Renal cortical epithelial cell (primary cell): ENCODE data around the gene PLAAT5. TPM values are rescaled to one million over a fixed set of nuclear protein-coding genes. Genes with fewer than 3 reads are reported as not detected.
"Not testable (repeated sequence)": the region's sequence is repeated elsewhere in the genome, so short reads cannot be mapped to it uniquely, and the experiment has no call there.

Source experiments
- DNase-seq: peaks from one replicate; pipeline ENCODE4 v3.0.0-alpha.2; 2011; ENCODE audit warnings: low read depth
- total RNA-seq: library from RNA; depleted of rRNA; stranded (reverse); fragments of >200 nt; gene quantifications from 2 replicates; pipeline ENCODE4 v1.2.3, GENCODE V29; 2014

PLAAT5 gene
- total RNA-seq: 0.40 TPM in 1 of 2 replicates, not detected in the other

- DNase-seq: no peak
These were observed at the start of gene PLAAT5 for GRCh38 chr11:63490551-63491239. TSS of gene PLAAT5 (minus strand) at chr11:63491167. CDS start at chr11:63491034, 133 bp downstream.

GRCh38 chr11:63537293-63538101 lies 46.5 kb upstream of the PLAAT5 start:
- DNase-seq: peak; percentile 85

- peak; percentile 81 for DNase-seq
These were observed 45.8 kb upstream of the PLAAT5 start, which contains the start of gene PLAAT4 for GRCh38 chr11:63536669-63537292. TSS of gene PLAAT4 (plus strand) at chr11:63536808. CDS start at chr11:63536869, 61 bp downstream.

DNA sequence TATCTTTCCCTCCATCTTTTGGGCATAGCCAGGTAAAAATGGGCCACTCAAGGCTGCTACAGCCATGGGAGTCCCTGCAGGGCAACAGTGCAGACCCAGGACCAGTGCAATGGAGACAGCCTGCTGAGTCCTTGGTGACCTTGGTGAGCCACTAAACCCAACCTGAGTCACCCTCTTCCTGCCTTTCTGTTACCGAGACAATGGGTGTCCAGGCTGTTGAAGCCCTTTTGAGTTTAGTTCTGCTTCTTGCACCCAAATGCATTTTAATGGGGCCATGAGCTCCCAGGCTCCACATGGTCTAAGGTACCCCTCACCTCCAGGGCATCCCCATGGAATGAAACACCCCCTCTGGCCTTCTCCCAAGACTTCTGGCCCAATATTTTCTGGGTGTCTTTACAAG lies 44.8 kb upstream of the PLAAT5 start:
- DNase-seq: peak; percentile 30

DNA sequence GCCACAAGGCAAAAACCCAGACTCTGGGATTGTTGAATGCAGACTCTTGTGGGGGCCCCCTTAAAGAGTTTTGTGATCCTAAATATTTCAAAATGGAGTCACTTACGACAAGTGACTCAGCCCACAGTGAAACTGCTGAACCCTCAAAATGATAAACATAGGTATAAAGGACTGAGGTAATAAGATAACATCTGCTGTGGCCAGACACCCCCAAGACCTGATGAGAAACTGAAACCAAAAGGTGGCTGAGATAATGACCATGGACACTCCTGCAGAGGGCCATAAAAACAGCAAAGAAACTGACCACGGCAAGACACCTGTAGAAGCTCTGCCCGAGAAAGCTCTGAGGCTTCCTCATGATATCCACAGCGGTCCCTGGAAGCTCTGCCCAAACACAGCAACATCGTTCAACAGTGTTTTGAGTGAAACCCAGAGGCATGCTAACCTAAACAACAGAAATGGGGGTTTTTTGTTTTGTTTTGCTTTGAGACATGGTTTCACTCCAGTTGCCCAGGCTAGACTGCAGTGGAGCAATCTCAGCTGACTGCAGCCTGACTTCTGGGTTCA lies 44.0 kb upstream of the PLAAT5 start:
- DNase-seq: no peak

DNA sequence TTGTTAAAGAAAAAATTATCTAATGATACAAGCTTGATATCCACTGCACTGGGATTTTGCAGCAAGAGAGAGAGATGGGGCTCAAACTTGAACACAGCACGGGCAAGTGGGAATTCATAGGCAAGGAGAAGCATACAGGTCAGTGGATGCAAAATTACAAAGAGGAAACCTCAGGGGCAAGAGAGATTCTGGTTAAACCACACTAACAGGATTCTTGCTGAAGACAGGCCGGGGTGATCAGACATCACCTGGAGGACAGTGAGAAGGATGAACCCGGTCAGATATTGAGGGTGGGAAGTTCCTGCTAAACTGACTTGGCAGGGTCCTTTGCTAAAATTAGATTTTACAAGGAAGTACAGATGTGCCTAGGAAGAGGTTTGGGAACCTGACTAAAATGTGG lies 43.1 kb upstream of the PLAAT5 start:
- DNase-seq: no peak

- DNase-seq: no peak
These were observed 42.0 kb upstream of the PLAAT5 start for GRCh38 chr11:63532799-63533475.

GRCh38 chr11:63532117-63532516 lies 41.1 kb upstream of the PLAAT5 start:
- DNase-seq: peak; percentile 25

DNA sequence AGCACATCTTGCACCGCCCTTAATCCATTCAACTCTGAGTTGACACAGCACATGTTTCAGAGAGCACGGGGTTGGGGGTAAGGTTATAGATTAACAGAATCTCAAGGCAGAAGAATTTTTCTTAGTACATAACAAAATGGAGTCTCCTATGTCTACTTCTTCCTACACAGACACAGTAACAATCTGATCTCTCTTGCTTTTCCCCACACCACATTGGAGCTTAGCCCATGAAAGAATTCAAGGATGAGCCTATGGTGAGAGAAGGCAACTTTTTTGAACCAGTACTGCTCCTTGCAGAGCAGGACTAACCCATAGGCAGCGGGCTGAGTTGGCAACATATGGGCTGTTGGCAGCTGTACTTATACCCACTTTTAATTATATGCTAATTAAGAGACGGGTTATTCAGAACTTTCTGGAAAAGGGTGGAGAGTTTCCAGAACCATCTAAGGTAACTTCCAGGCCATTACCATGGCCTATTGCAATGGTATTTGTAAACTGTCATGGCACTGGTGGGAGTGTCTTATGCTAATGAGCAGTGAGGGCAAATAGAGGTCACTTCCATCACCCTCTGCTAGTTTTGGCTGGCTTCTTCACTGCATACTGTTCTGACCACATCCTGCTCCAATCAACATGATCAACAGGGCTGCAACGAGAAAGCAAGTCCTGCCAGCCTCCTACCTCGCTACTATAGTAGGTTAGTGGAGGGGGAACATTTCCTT lies 40.3 kb upstream of the PLAAT5 start:
- DNase-seq: peak; percentile 99

- no peak for DNase-seq
These were observed 39.1 kb upstream of the PLAAT5 start for GRCh38 chr11:63530021-63530420.

DNA sequence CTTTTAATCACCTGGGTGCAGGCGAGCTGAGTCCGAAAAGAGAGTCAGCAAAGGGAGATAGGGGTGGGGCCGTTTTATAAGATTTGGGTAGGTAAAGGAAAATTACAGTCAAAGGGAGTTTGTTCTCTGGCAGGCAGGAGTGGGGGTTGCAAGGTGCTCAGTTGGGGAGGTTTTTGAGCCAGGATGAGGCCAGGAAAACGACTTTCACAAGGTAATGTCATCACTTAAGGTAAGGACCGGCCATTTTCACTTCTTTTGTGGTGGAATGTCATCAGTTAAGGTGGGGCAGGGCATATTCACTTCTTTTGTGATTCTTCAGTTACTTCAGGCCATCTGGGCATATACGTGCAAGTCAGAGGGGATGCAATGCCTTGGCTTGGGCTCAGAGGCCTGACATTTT lies 38.4 kb upstream of the PLAAT5 start:
- DNase-seq: not testable (repeated sequence)

GRCh38 chr11:63528729-63529278 lies 37.8 kb upstream of the PLAAT5 start:
- not testable (repeated sequence) for DNase-seq

DNA sequence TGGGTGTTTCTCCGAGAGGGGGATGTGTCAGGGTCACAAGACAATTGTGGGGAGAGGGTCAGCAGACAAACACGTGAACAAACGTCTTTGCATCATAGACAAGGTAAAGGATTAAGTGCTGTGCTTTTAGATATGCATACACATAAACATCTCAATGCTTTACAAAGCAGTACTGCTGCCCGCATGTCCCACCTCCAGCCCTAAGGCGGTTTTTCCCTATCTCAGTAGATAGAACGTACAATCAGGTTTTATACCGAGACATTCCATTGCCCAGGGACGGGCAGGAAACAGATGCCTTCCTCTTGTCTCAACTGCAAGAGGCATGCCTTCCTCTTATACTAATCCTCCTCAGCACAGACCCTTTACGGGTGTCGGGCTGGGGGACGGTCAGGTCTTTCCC lies 37.2 kb upstream of the PLAAT5 start:
- DNase-seq: not testable (repeated sequence)

- DNase-seq: no peak
These were observed 36.7 kb upstream of the PLAAT5 start for GRCh38 chr11:63527667-63528066.

GRCh38 chr11:63523151-63523550 lies 32.2 kb upstream of the PLAAT5 start:
- DNase-seq: no peak

DNA sequence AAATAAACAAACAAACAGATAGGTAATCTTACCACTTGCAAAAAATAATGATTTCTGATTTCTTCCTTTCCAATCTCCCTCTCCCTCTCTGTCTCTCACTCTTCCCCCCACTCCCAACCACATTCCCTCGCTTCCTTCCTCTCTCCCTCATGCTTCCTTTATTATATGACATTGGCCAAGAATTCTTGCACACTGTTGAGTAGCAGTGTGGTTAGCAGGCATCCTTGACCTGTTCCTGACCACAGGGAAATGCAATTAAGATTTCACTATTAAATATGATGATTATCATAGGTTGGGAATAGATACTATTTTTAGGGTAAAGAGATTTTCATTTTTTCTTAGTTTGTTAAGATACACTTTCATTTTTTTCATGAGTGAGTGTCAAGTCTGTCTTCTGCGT lies 30.9 kb upstream of the PLAAT5 start:
- DNase-seq: no peak

DNA sequence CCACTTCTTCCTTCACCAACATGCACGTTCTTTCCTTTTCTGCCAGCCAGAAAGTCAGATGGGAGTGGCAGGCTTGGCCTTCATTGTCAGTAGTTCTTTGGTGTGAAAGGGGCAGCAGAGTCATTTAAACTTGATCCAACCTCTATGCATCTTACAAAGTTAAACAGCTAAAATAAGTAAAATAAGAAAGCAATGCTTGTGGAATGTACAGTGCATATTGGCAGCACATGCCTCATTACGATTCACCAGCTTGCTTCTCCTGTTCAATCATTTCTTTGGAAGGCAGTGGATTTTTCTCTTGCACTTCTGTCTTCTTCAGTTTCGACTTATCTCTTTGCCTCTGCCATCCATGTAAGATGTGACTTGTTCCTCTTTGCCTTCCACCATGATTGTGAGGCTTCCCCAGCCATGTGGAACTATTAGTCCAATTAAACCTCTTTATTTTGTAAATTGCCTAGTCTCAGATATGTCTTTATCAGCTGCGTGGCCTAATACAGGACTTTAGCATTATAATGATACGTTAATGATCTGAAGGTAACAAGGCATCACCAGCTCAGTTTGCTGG lies 29.7 kb upstream of the PLAAT5 start:
- DNase-seq: no peak

GRCh38 chr11:63518548-63518947 lies 27.6 kb upstream of the PLAAT5 start:
- DNase-seq: no peak

GRCh38 chr11:63517156-63517555 lies 26.2 kb upstream of the PLAAT5 start:
- no peak for DNase-seq

DNA sequence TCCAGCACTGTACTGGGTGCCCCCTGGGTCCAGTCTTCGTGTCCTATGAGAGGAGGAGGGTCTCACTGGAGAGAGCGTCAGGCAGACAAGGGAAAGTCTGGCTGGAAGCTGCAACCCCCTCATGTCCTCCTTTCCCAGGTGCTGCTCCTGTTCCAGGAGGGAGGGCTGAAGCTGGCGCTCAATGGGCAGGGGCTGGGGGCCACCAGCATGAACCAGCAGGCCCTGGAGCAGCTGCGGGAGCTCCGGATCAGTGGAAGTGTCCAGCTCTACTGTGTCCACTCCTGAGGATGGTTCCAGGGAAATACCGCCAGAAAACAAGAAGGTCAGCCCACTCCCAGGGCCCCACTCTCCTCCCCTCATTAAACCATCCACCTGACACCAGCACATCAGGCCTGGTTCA lies 25.1 kb upstream of the PLAAT5 start:
- DNase-seq: no peak
